HCT116 (cell line): Measurements from ENCODE around the gene SMC1B. TPM values are rescaled to one million over a fixed set of nuclear protein-coding genes. Genes with fewer than 3 reads are reported as not detected.
"Not testable (repeated sequence)": the region's sequence is repeated elsewhere in the genome, so short reads cannot be mapped to it uniquely, and the experiment has no call there.

Source experiments
- ATAC-seq: fragments of 200-7000 bp; cut with Tn5 transposase; 2 replicates; pipeline ENCODE4 v1.9.1; 2020; ENCODE audit warnings: mild to moderate bottlenecking, moderate library complexity
- BruUV-seq: library from RNA; stranded (reverse); fragments of 400-500 nt; replicated peaks from 2 replicates; lab custom pipeline; 2021; lab: Mats Ljungman, UMichigan
- CTCF ChIA-PET: fragments of 300-600 bp; sonication (Branson Sonifier 250); formaldehyde crosslinking; loops from one replicate; lab custom pipeline; 2021; ENCODE audit warnings: antibody characterized with exemption; lab: Charles Lee
- POLR2A ChIA-PET: fragments of 300-600, 350-600 bp; sonication (Branson Sonifier 250); formaldehyde crosslinking; loops from one replicate; lab custom pipeline; 2021; ENCODE audit warnings: antibody characterized with exemption; lab: Charles Lee
- RAD21 ChIA-PET, 2 experiments: fragments of 300-600 bp; sonication (Branson Sonifier 250); formaldehyde crosslinking; loops; one replicate each; lab custom pipeline; 2023; ENCODE audit warnings: low total read pairs in 2 of 2; ENCODE audit not compliant: uncharacterized antibody in 2 of 2, unreplicated experiment in 2 of 2, low non-redundant PET in 1 of 2; lab: Charles Lee
- DNase-seq: peaks from one replicate; pipeline ENCODE4 v3.0.0-alpha.2; 2010; ENCODE audit warnings: low read depth, low spot score
- H2AFZ ChIP-seq: fragments of 200-600 bp; shearing (Covaris generic), sonication (generic); 2 replicates; pipeline ENCODE4 v1.6.1; 2017; ENCODE audit warnings: low read depth, mixed run types, mixed read lengths, antibody characterized with exemption, low read length; ENCODE audit not compliant: poor library complexity, severe bottlenecking
- H3K27ac ChIP-seq: 2 replicates; pipeline ENCODE4 v1.5.1; 2012; ENCODE audit warnings: low read depth, low read length
- H3K27me3 ChIP-seq: fragments of 200-600 bp; sonication (generic); 2 replicates; pipeline ENCODE4 v1.6.1; 2016; ENCODE audit warnings: mixed run types, low read length, mixed read lengths; ENCODE audit not compliant: insufficient read depth
- H3K36me3 ChIP-seq, 2 experiments: fragments of 200-500 bp in 1 of 2; fragments of 200-600 bp in 1 of 2; sonication (Bioruptor generic) in 1 of 2; sonication (generic) in 1 of 2; 2 replicates each; pipeline versions ENCODE4 v1.5.1 to v1.6.1; 2014 to 2016; ENCODE audit warnings: low read length in 2 of 2, inconsistent platforms in 1 of 2, mixed read lengths in 1 of 2, mixed run types in 1 of 2; ENCODE audit not compliant: insufficient read depth in 2 of 2, control insufficient read depth in 1 of 2
- H3K4me1 ChIP-seq, 2 experiments: fragments of 200-600 bp in 1 of 2; sonication (generic) in 1 of 2; 2 replicates each; pipeline versions ENCODE4 v1.5.1 to v1.6.1; 2012 to 2017; ENCODE audit warnings: low read length in 2 of 2, inconsistent platforms in 1 of 2, mild to moderate bottlenecking in 1 of 2, mixed read lengths in 1 of 2, mixed run types in 1 of 2, moderate library complexity in 1 of 2; ENCODE audit not compliant: insufficient read depth in 2 of 2, control insufficient read depth in 1 of 2
- H3K4me2 ChIP-seq: fragments of 200-600 bp; sonication (generic); 2 replicates; pipeline ENCODE4 v1.6.1; 2017; ENCODE audit warnings: mixed run types, low read length, mixed read lengths
- H3K4me3 ChIP-seq, 2 experiments: fragments of 200-600 bp in 1 of 2; sonication (generic) in 1 of 2; replicated peaks in 1 of 2; 2 replicates each; pipeline ENCODE4 v1.5.1; 2011 to 2016; ENCODE audit warnings: low read length in 2 of 2, control low read depth in 1 of 2, low read depth in 1 of 2, mild to moderate bottlenecking in 1 of 2, mixed read lengths in 1 of 2, mixed run types in 1 of 2
- H3K79me2 ChIP-seq: fragments of 200-600 bp; sonication (generic); 2 replicates; pipeline ENCODE4 v1.6.1; 2017; ENCODE audit warnings: mild to moderate bottlenecking, mixed run types, low read length, moderate library complexity, mixed read lengths; ENCODE audit not compliant: insufficient read depth
- H3K9ac ChIP-seq: fragments of 200-600 bp; sonication (generic); 2 replicates; pipeline ENCODE4 v1.6.1; 2016; ENCODE audit warnings: low read length, mixed read lengths
- H3K9me2 ChIP-seq: fragments of 200-600 bp; sonication (generic), shearing (Covaris generic); 2 replicates; pipeline ENCODE4 v1.6.1; 2017; ENCODE audit warnings: mixed run types, mild to moderate bottlenecking, moderate library complexity; ENCODE audit not compliant: insufficient read depth
- H3K9me3 ChIP-seq, 2 experiments: fragments of 200-500 bp in 1 of 2; fragments of 200-600 bp in 1 of 2; sonication (Bioruptor generic) in 1 of 2; sonication (generic) in 1 of 2; 2 replicates each; pipeline ENCODE4 v1.6.1; 2014 to 2017; ENCODE audit warnings: low read length in 2 of 2, mixed read lengths in 2 of 2, inconsistent platforms in 1 of 2, low read depth in 1 of 2, mild to moderate bottlenecking in 1 of 2, mixed run types in 1 of 2, moderate library complexity in 1 of 2; ENCODE audit not compliant: control insufficient read depth in 1 of 2, insufficient read depth in 1 of 2
- H4K20me1 ChIP-seq: fragments of 200-600 bp; sonication (generic), shearing (Covaris generic); 2 replicates; pipeline ENCODE4 v1.6.1; 2017; ENCODE audit warnings: mixed run types, mild to moderate bottlenecking, moderate library complexity; ENCODE audit not compliant: insufficient read depth
- CBX3 ChIP-seq: IDR thresholded peaks from 2 replicates; pipeline ENCODE4 v1.6.1; 2012; ENCODE audit warnings: low read depth
- EGR1 ChIP-seq: IDR thresholded peaks from 2 replicates; pipeline ENCODE4 v1.6.1; 2012; ENCODE audit warnings: low read depth
- JUND ChIP-seq: IDR thresholded peaks from 2 replicates; pipeline ENCODE4 v1.6.1; 2012
- POLR2AphosphoS5 ChIP-seq: IDR thresholded peaks from 2 replicates; pipeline ENCODE4 v1.6.1; 2011; ENCODE audit warnings: mild to moderate bottlenecking, low read depth, low read length, moderate library complexity
- REST ChIP-seq: IDR thresholded peaks from 2 replicates; pipeline ENCODE4 v1.6.1; 2012; ENCODE audit warnings: low read depth
- YY1 ChIP-seq: IDR thresholded peaks from 2 replicates; pipeline ENCODE4 v1.6.1; 2011; ENCODE audit warnings: low read length, low read depth, moderate library complexity, mild to moderate bottlenecking; ENCODE audit not compliant: insufficient replicate concordance; ENCODE audit errors: extremely low read depth
- ZNF274 ChIP-seq: fragments of 200-500 bp; sonication (Bioruptor generic); IDR thresholded peaks from 2 replicates; pipeline ENCODE4 v1.6.1; 2014; ENCODE audit warnings: mild to moderate bottlenecking, low read depth, low read length, inconsistent platforms
- intact Hi-C: fragments of 100-400 bp; cut with micrococcal nuclease; formaldehyde crosslinking; loops from 2 replicates; pipeline ENCODE4 v1.10.0; 2022
- total RNA-seq: library from RNA; stranded (reverse); gene quantifications from one replicate; pipeline ENCODE4 v1.2.1, GENCODE V29; 2021; ENCODE audit not compliant: unreplicated experiment

The SMC1B gene
- total RNA-seq, 1 experiment from 2014 or later, result not detected

- H2AFZ ChIP-seq, H3K36me3 ChIP-seq, POLR2A ChIA-PET, DNase-seq, H4K20me1 ChIP-seq, H3K4me3 ChIP-seq, RAD21 ChIA-PET, H3K27me3 ChIP-seq, H3K9me3 ChIP-seq, intact Hi-C loops, BruUV-seq, CTCF ChIA-PET, H3K9ac ChIP-seq, H3K9me2 ChIP-seq, H3K79me2 ChIP-seq, H3K27ac ChIP-seq: not testable (repeated sequence)
- peak overlapping the region; percentile 4 for H3K4me2 ChIP-seq
- peaks cover 5 to 12% of the 10 kb centered on the region in 2 experiments; a peak in 3 of 4 replicates for H3K4me1 ChIP-seq
- ATAC-seq, result peak; percentile 72
Observed at GRCh38 chr22:45352757-45353156, 60.6 kb downstream of the SMC1B start.

GRCh38 chr22:45351956-45352355 is 61.4 kb downstream of the SMC1B start:
- Histone ChIP-seq H3K9me2 (no peaks in the 10 kb centered on the region), H3K79me2 (no peaks in the 10 kb centered on the region), H4K20me1 (no peaks in the 10 kb centered on the region), H3K9me3 (no peaks in the 10 kb centered on the region), H2AFZ (no peak overlapping the region), H3K4me3 (no peak overlapping the region), H3K9ac (no peak overlapping the region), H3K4me2 (no peak overlapping the region), H3K27ac (no peak overlapping the region), H3K4me1 (peaks cover 5 to 12% of the 10 kb centered on the region in 2 experiments; a peak in 3 of 4 replicates), H3K36me3 (no peaks in the 10 kb centered on the region), H3K27me3 (no peaks in the 10 kb centered on the region)
- DNase-seq (no peak), ATAC-seq (no peak)
- intact Hi-C loops, result no loop called here
- ChIA-PET CTCF (no interaction called here), RAD21 (no interaction called here), POLR2A (no interaction called here)
- BruUV-seq, result no TSS peak
- no peak for TF ChIP-seq CBX3
- no peak for TF ChIP-seq YY1
- TF ChIP-seq EGR1, result no peak
- TF ChIP-seq REST, result no peak
- no peak for TF ChIP-seq JUND
- TF ChIP-seq POLR2AphosphoS5, result no peak
- no peak for TF ChIP-seq ZNF274
